GM12878 (cell line): ENCODE measurements around the gene ERI2. TPM values are rescaled to one million over a fixed set of nuclear protein-coding genes. Genes with fewer than 3 reads are reported as not detected.

Experiments used
- ATAC-seq: fragments of 200-7000 bp; cut with Tn5 transposase; 3 replicates; pipeline ENCODE4 v1.9.1; 2020; ENCODE audit warnings: mild to moderate bottlenecking, moderate library complexity
- BruUV-seq: library from RNA; stranded (reverse); fragments of 400-500 nt; replicated peaks from 2 replicates; lab custom pipeline; 2021; lab: Mats Ljungman, UMichigan
- CTCF ChIA-PET: fragments of 300-600 bp; sonication (Branson Sonifier 250); formaldehyde crosslinking; extraction: SDS; loops from one replicate; lab custom pipeline; 2021; ENCODE audit warnings: inconsistent platforms; lab: Yijun Ruan, JAX
- POLR2A ChIA-PET: fragments of 350-600 bp; formaldehyde crosslinking; extraction: SDS; loops from one replicate; lab custom pipeline; 2021; ENCODE audit warnings: inconsistent platforms; lab: Charles Lee
- RAD21 ChIA-PET: fragments of 300-600 bp; sonication (Branson Sonifier 250); formaldehyde crosslinking; loops from one replicate; lab custom pipeline; 2023; ENCODE audit warnings: antibody characterized with exemption; ENCODE audit not compliant: unreplicated experiment; lab: Charles Lee
- SMC1A ChIA-PET: fragments of 300-600 bp; sonication (Branson Sonifier 250); formaldehyde crosslinking; loops from one replicate; lab custom pipeline; 2023; ENCODE audit not compliant: unreplicated experiment, uncharacterized antibody; lab: Charles Lee
- DNase-seq: peaks from one replicate; pipeline ENCODE4 v3.0.0-alpha.2; 2011; ENCODE audit warnings: low read depth, low spot score
- FAIRE-seq: peaks from 3 replicates; lab custom pipeline; 2011; peaks lifted over from hg19 to GRCh38; lab: Jason Lieb, UNC
- H2AFZ ChIP-seq: 2 replicates; pipeline ENCODE4 v1.6.0; 2011; ENCODE audit warnings: low read depth, low read length, control low read depth; ENCODE audit not compliant: control insufficient read depth
- H3K27ac ChIP-seq: 2 replicates; pipeline ENCODE4 v1.5.1; 2011; ENCODE audit warnings: control low read depth; ENCODE audit not compliant: control insufficient read depth, insufficient read depth
- H3K27me3 ChIP-seq, 2 experiments: replicated peaks in 1 of 2; 2 replicates each; pipeline versions ENCODE4 v1.6.0 to v1.6.1; 2011; ENCODE audit warnings: low read length in 1 of 2; ENCODE audit not compliant: control insufficient read depth in 2 of 2, insufficient read depth in 2 of 2
- H3K36me3 ChIP-seq, 2 experiments: 2 replicates each; pipeline ENCODE4 v1.5.1; 2011; ENCODE audit warnings: low read length in 1 of 2; ENCODE audit not compliant: control insufficient read depth in 2 of 2, insufficient read depth in 2 of 2
- H3K4me1 ChIP-seq: 2 replicates; pipeline ENCODE4 v1.6.1; 2011; ENCODE audit warnings: mild to moderate bottlenecking, low read length, moderate library complexity, mixed read lengths; ENCODE audit not compliant: control insufficient read depth, insufficient read depth
- H3K4me2 ChIP-seq: 2 replicates; pipeline ENCODE4 v1.6.0; 2011; ENCODE audit warnings: control low read depth; ENCODE audit not compliant: control insufficient read depth, insufficient read depth
- H3K4me3 ChIP-seq: fragments of 200-600 bp; sonication (generic); 2 replicates; pipeline ENCODE4 v1.5.1; 2016
- H3K79me2 ChIP-seq: 2 replicates; pipeline ENCODE4 v1.6.0; 2011; ENCODE audit warnings: low read length; ENCODE audit not compliant: control insufficient read depth, insufficient read depth
- H3K9ac ChIP-seq: 2 replicates; pipeline ENCODE4 v1.8.0; 2011; ENCODE audit warnings: low read length, control low read depth, mixed read lengths; ENCODE audit not compliant: control insufficient read depth, insufficient read depth
- H3K9me3 ChIP-seq: replicated peaks from 3 replicates; pipeline ENCODE4 v1.5.1; 2011; ENCODE audit warnings: mild to moderate bottlenecking, low read length; ENCODE audit not compliant: control insufficient read depth, insufficient read depth
- H4K20me1 ChIP-seq: 2 replicates; pipeline ENCODE4 v1.6.0; 2011; ENCODE audit not compliant: control insufficient read depth, insufficient read depth
- ATF3 ChIP-seq: IDR thresholded peaks from 2 replicates; pipeline ENCODE4 v1.6.1; 2011; ENCODE audit warnings: low read depth, mild to moderate bottlenecking, low read length, moderate library complexity, borderline replicate concordance; ENCODE audit errors: extremely low read depth
- BCLAF1 ChIP-seq: fragments of 450-650 bp; IDR thresholded peaks from 2 replicates; pipeline ENCODE4 v1.6.1; 2017; ENCODE audit warnings: antibody characterized with exemption, mild to moderate bottlenecking, moderate library complexity
- CEBPB ChIP-seq, 2 experiments: fragments of 150-350 bp in 1 of 2; IDR thresholded peaks; 2 replicates each; pipeline ENCODE4 v1.6.1; 2012 to 2014; ENCODE audit warnings: low read depth in 2 of 2, low read length in 2 of 2, borderline replicate concordance in 1 of 2, inconsistent platforms in 1 of 2
- CHD1 ChIP-seq: IDR thresholded peaks from 2 replicates; pipeline ENCODE4 v1.6.1; 2012; ENCODE audit warnings: low read depth, low read length, improper control_type of control experiment
- EP300 ChIP-seq, 2 experiments: fragments of 150-350 bp in 1 of 2; IDR thresholded peaks; 2 replicates each; pipeline ENCODE4 v1.6.1; 2011 to 2012; ENCODE audit warnings: low read depth in 2 of 2, low read length in 2 of 2, borderline replicate concordance in 1 of 2, improper control_type of control experiment in 1 of 2, inconsistent platforms in 1 of 2; ENCODE audit not compliant: control insufficient read depth in 1 of 2
- EZH2 ChIP-seq: IDR thresholded peaks from 2 replicates; pipeline ENCODE4 v1.6.1; 2012; ENCODE audit warnings: low read depth, mild to moderate bottlenecking, control low read depth, inconsistent platforms, low read length, borderline replicate concordance; ENCODE audit not compliant: control insufficient read depth
- FOS ChIP-seq: IDR thresholded peaks from 3 replicates; pipeline ENCODE4 v1.6.1; 2011; ENCODE audit warnings: borderline replicate concordance; ENCODE audit not compliant: insufficient read length; ENCODE audit errors: extremely low read depth
- JUNB ChIP-seq: IDR thresholded peaks from 2 replicates; pipeline ENCODE4 v1.6.1; 2016; ENCODE audit warnings: antibody characterized with exemption, mild to moderate bottlenecking
- LARP7 ChIP-seq: fragments of 450-650 bp; IDR thresholded peaks from 2 replicates; pipeline ENCODE4 v1.6.1; 2017; ENCODE audit warnings: mild to moderate bottlenecking
- MYC ChIP-seq: IDR thresholded peaks from 2 replicates; pipeline ENCODE4 v1.6.1; 2011; ENCODE audit warnings: mild to moderate bottlenecking, low read length, moderate library complexity, inconsistent platforms; ENCODE audit not compliant: insufficient read depth, insufficient replicate concordance, insufficient read length, severe bottlenecking
- NKRF ChIP-seq: fragments of 450-650 bp; conservative IDR thresholded peaks from 2 replicates; pipeline ENCODE4 v1.6.1; 2017; ENCODE audit warnings: mild to moderate bottlenecking, moderate library complexity
- PAX5 ChIP-seq: IDR thresholded peaks from 2 replicates; pipeline ENCODE4 v1.6.1; 2011; ENCODE audit warnings: low read depth, low read length, borderline replicate concordance
- PAX8 ChIP-seq: fragments of 450-650 bp; IDR thresholded peaks from 2 replicates; pipeline ENCODE4 v1.6.1; 2017; ENCODE audit warnings: mild to moderate bottlenecking, moderate library complexity
- POLR2AphosphoS5 ChIP-seq: IDR thresholded peaks from 2 replicates; pipeline ENCODE4 v1.6.1; 2011; ENCODE audit warnings: mild to moderate bottlenecking, low read length, inconsistent platforms
- SIX5 ChIP-seq: IDR thresholded peaks from 2 replicates; pipeline ENCODE4 v1.6.1; 2011; ENCODE audit warnings: mild to moderate bottlenecking, low read depth, low read length, moderate library complexity; ENCODE audit not compliant: severe bottlenecking
- SREBF1 ChIP-seq: IDR thresholded peaks from 2 replicates; pipeline ENCODE4 v1.6.1; 2012; ENCODE audit warnings: mild to moderate bottlenecking, low read length
- STAT1 ChIP-seq: fragments of 450-650 bp; conservative IDR thresholded peaks from 2 replicates; pipeline ENCODE4 v1.6.1; 2014; ENCODE audit warnings: antibody characterized with exemption, mild to moderate bottlenecking
- TCF12 ChIP-seq: IDR thresholded peaks from 2 replicates; pipeline ENCODE4 v1.6.1; 2011; ENCODE audit warnings: low read depth, mild to moderate bottlenecking, low read length
- ZBED1 ChIP-seq: IDR thresholded peaks from 2 replicates; pipeline ENCODE4 v1.6.1; 2016; ENCODE audit warnings: borderline replicate concordance
- WGBS: methylation state at CpG from one replicate; pipeline ENCODE4 v1.1.6; 2016; ENCODE audit warnings: low lambda C conversion rate; ENCODE audit not compliant: insufficient replicate concordance, insufficient coverage; ENCODE audit errors: missing lambda C conversion rate; 5-methylcytosine and 5-hydroxymethylcytosine counted together
- in situ Hi-C: fragments of 300-500 bp; cut with MboI; formaldehyde crosslinking; loops from 9 replicates; pipeline ENCODE4 v1.14.3; 2018; ENCODE audit warnings: mixed read lengths
- intact Hi-C: fragments of 100-400 bp; cut with micrococcal nuclease; formaldehyde crosslinking; loops from one replicate; pipeline ENCODE4 v1.14.2; 2022; ENCODE audit not compliant: unreplicated experiment
- polyA plus RNA-seq, 11 experiments: library from polyadenylated mRNA; depleted of rRNA in 4 of 11; unstranded in 6 of 11; stranded (reverse) in 5 of 11; fragments of >200 nt; fragmentation: Nextera tagmentation in 4 of 11; fragmentation: Illumina TruSeq in 1 of 11; extraction: Ambion mirVana in 4 of 11; extraction: Trizol in 1 of 11; gene quantifications; 1 replicate in 1 of 11; 2 replicates in 10 of 11; pipeline versions ENCODE4 v1.2.1 to v1.2.3, GENCODE V29; 2011 to 2016; ENCODE audit warnings: inconsistent platforms in 2 of 11, missing spikeins in 2 of 11, low read depth in 1 of 11
- total RNA-seq, 4 experiments: library from RNA; depleted of rRNA in 3 of 4; stranded (reverse); fragments of >200 nt in 3 of 4; fragmentation: Illumina TruSeq in 1 of 4; extraction: Trizol in 1 of 4; gene quantifications; 2 replicates each; pipeline versions ENCODE4 v1.2.1 to v1.2.3, GENCODE V29; 2013 to 2021

The ERI2 gene
- total and polyA plus RNA-seq, 10 of the 15 experiments (the other 5 are each of a cell fraction or from before 2014, with no cell fraction given), result 7.7 to 35.5 (median 19.2) TPM

- TF ChIP-seq CEBPB (IDR thresholded peaks at IDR 0.05; ENCODE audit: borderline replicate concordance in 1 of 2, low read depth in 2 of 2, low read length in 2 of 2) (no peak), TCF12 (no peak), SIX5 (no peak), LARP7 (no peak), SREBF1 (no peak), STAT1 (no peak), BCLAF1 (no peak), PAX8 (no peak), CHD1 (no peak), PAX5 (no peak), EZH2 (no peak), NKRF (no peak), JUNB (no peak), ATF3 (no peak), POLR2AphosphoS5 (no peak), EP300 (IDR thresholded peaks at IDR 0.05; ENCODE audit: borderline replicate concordance in 1 of 2, control insufficient read depth in 1 of 2, low read depth in 2 of 2, low read length in 2 of 2) (no peak), FOS (no peak), ZBED1 (no peak), MYC (no peak)
- H3K27ac ChIP-seq, result no peak overlapping the region
- no peak for ATAC-seq
- H4K20me1 ChIP-seq, result no peaks in the 10 kb centered on the region
- no peak overlapping the region for H3K4me2 ChIP-seq
- H3K79me2 ChIP-seq, result no peaks in the 10 kb centered on the region
- no peaks in the 10 kb centered on the region for H3K4me1 ChIP-seq
- no peak for DNase-seq
- intact Hi-C loops, result no loop called here
- H3K27me3 ChIP-seq, result no peaks in the 10 kb centered on the region
- H2AFZ ChIP-seq, result no peak overlapping the region
- no peaks in the 10 kb centered on the region for H3K36me3 ChIP-seq
- 46% methylated on average over 1 of the region's 1 CpG for WGBS
- in situ Hi-C loops, result no loop called here
- ChIA-PET SMC1A (interaction anchor here (0.6 to 1.8 kb wide), 2 partner anchors 9 to 300 kb away, joined by 3 to 4 read pairs; no protein-coding TSS in a partner anchor), RAD21 (no interaction called here), CTCF (interaction anchor here (6.2 kb wide), 1 partner anchor 7 kb away, joined by 36 read pairs; no protein-coding TSS in a partner anchor), POLR2A (no interaction called here)
- H3K9me3 ChIP-seq, result no peaks in the 10 kb centered on the region
- no peak overlapping the region for H3K9ac ChIP-seq
- no peak overlapping the region for H3K4me3 ChIP-seq
- FAIRE-seq, result no peak
- no TSS peak for BruUV-seq
Observed at GRCh38 chr16:20781697-20782096, 24.6 kb downstream of the ERI2 start.
